Stimulated activated naive CD8-positive, alpha-beta T cell treated with anti-CD3 and anti-CD28 coated beads, Interleukin-15, Interleukin-2, amounts not matched to agents 100 ng/mL and 50 ng/mL, for 24 hours (primary cell): ENCODE results near the gene TELO2.

Experiments
- H3K27ac Mint-ChIP-seq: one replicate; pipeline ENCODE4 v1.8.0; 2021; ENCODE audit warnings: mild to moderate bottlenecking, mixed read lengths
- H3K27me3 Mint-ChIP-seq: one replicate; pipeline ENCODE4 v1.8.0; 2021; ENCODE audit warnings: mixed read lengths
- H3K36me3 Mint-ChIP-seq: one replicate; pipeline ENCODE4 v1.8.0; 2021; ENCODE audit warnings: low read depth, mixed read lengths
- H3K4me1 Mint-ChIP-seq: one replicate; pipeline ENCODE4 v1.8.0; 2021; ENCODE audit warnings: low read depth, mixed read lengths
- H3K4me3 Mint-ChIP-seq: one replicate; pipeline ENCODE4 v1.8.0; 2021; ENCODE audit warnings: mild to moderate bottlenecking, mixed read lengths
- H3K9me3 Mint-ChIP-seq: one replicate; pipeline ENCODE4 v1.8.0; 2021; ENCODE audit warnings: mixed read lengths

The TELO2 gene

DNA sequence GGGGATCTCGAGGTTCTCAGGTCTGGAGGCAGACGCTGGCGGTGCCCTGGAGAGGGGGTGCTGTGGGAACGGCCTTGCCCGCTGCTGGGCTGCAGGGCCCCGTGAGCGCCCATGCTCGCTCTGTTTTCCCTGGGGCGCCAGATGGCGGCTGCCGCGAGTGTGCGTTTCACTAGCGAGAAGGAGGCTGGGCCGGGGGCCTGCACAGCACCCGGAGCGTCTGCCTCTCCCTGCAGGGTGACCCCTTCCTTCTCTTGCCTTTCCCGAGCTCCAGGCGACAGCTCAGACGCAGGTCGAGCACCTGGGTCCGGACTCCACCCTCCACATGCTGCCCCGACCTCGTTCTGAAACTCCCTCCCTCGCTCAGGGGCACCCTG, 2.7 kb downstream of the TELO2 start:
- H3K9me3 Mint-ChIP-seq: no peaks in the 10 kb centered on the region
- H3K27ac Mint-ChIP-seq: no peak overlapping the region
- peaks cover 25% of the 10 kb centered on the region for H3K4me1 Mint-ChIP-seq
- no peak overlapping the region for H3K4me3 Mint-ChIP-seq
- peaks cover 13% of the 10 kb centered on the region for H3K36me3 Mint-ChIP-seq
- H3K27me3 Mint-ChIP-seq: no peaks in the 10 kb centered on the region

DNA sequence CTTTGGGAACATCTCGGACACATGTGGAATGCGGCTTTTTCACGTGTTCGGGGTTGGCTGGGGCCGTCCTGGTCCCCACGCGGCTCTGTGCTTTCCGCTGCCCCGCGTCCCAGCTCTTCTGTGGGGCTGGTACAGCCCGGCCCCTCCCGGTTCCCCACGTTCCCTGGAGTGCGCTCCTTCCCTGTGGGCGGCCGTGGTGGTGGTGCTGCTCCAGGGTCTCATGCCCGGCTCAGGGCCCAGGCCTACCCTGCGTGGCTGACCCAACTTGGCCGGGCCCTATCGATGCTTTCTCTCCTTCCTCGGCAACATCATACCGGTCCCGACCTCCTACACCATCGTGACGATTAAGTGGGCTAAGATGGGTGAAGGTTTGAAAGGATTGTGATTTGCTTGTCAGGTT, 3.3 kb downstream of the TELO2 start:
- H3K27ac Mint-ChIP-seq: no peak overlapping the region

DNA sequence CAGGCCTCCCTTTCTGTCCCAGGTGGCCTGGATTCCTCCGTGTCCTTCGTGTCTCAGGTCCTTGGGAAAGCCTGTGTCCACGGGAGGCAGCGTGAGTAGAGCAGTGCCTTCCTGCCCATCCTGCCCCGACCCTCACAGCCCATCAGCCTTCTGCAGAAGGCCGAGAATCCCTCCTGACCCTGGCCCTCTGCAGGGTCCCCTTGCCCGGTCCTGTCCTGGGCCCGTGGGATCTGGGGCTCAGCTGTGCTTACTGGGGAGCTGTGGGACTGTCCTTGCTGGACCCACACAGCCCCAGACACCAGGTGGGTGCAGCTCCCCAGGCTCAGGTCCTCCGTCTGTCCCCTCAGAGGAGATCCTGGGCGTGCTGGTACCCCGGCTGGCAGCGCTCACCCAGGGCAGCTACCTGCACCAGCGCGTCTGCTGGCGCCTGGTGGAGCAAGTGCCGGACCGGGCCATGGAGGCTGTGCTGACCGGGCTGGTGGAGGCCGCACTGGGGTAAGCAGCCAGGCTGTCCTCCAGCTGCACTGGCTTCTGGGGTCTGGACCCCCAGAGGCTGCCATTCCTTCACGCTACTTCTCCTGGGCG, 3.9 kb downstream of the TELO2 start:
- H3K4me1 Mint-ChIP-seq: peaks cover 25% of the 10 kb centered on the region
- no peak overlapping the region for H3K4me3 Mint-ChIP-seq
- H3K9me3 Mint-ChIP-seq: no peaks in the 10 kb centered on the region
- H3K36me3 Mint-ChIP-seq: peaks cover 19% of the 10 kb centered on the region
- no peaks in the 10 kb centered on the region for H3K27me3 Mint-ChIP-seq
- H3K27ac Mint-ChIP-seq: no peak overlapping the region

More for the DNA sequence above, 3.3 kb downstream of the TELO2 start:
- Mint-ChIP-seq H3K27me3 (no peaks in the 10 kb centered on the region), H3K36me3 (peaks cover 14% of the 10 kb centered on the region), H3K4me1 (peaks cover 25% of the 10 kb centered on the region), H3K4me3 (no peak overlapping the region), H3K9me3 (no peaks in the 10 kb centered on the region)

DNA sequence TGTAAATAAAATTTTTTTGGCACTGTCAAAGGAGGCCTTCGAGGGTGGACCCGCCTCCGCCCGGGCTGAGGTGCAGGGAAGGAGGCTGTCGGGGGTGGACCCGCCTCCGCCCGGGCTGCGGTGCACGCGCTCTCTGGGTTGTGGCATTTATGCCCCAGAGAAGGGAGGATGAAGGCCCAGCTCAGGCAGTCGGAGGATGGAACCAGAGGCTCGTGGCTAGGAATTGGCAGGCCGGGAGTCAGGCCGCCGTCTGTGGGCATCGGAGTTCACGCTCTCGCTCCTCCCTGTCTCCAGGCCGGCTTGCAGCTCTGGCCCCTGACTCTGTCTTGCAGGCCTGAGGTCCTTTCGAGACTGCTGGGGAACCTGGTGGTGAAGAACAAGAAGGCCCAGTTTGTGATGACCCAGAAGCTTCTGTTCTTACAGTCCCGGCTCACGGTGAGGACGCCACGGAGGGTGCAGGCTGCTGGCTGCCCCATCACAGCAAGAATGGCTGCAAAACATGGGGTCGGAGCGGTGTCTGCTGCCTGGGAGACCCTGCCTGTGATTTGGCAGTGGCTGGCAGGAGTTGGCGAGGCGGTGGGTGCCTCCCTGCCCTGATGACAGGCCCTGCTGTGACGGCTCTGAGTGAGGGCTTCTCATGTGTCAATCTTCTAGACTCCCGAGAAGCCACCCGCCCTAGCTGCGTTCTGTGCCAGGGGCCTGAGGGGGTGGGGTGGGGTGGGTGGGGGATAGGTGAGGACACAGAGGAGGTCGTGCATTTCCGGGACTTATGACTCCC, 5.9 kb downstream of the TELO2 start:
- H3K27ac Mint-ChIP-seq: no peak overlapping the region
- H3K4me3 Mint-ChIP-seq: no peak overlapping the region
- peaks cover 30% of the 10 kb centered on the region for H3K36me3 Mint-ChIP-seq
- H3K27me3 Mint-ChIP-seq: no peaks in the 10 kb centered on the region
- H3K9me3 Mint-ChIP-seq: no peaks in the 10 kb centered on the region
- H3K4me1 Mint-ChIP-seq: peaks cover 12% of the 10 kb centered on the region

DNA sequence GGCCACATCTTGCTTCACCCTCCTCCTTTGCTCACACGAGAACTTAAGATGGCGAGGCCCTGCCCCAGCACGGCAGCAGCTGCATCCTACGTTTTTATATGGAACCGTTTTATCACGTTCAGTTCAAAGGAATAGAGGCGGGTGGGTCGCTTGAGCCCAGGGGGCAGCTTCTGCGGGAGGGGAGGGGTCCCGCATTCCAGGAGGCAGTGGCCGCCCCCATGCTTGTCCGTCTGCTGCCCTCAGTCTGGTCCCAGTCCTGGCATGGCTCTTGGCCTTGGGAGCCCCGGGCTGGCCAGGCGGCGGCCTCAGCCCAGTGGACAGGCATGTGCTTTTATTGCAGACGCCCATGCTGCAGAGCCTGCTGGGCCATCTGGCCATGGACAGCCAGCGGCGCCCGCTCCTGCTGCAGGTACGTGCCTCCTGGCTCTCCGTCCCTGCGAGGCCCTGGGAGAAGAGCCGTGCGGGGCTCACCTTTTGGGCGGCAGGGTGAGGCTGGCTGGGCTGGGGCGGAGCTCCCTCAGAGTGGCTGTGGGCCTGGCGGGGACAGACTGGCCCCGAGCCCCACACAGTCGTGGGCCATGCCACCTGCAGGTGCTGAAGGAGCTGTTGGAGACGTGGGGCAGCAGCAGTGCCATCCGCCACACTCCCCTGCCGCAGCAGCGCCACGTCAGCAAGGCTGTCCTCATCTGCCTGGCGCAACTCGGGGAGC, 6.8 kb downstream of the TELO2 start:
- no peak overlapping the region for H3K27ac Mint-ChIP-seq
- peaks cover 30% of the 10 kb centered on the region for H3K36me3 Mint-ChIP-seq
- no peaks in the 10 kb centered on the region for H3K27me3 Mint-ChIP-seq
- peaks cover 3% of the 10 kb centered on the region for H3K4me1 Mint-ChIP-seq
- H3K4me3 Mint-ChIP-seq: no peak overlapping the region
- no peaks in the 10 kb centered on the region for H3K9me3 Mint-ChIP-seq

DNA sequence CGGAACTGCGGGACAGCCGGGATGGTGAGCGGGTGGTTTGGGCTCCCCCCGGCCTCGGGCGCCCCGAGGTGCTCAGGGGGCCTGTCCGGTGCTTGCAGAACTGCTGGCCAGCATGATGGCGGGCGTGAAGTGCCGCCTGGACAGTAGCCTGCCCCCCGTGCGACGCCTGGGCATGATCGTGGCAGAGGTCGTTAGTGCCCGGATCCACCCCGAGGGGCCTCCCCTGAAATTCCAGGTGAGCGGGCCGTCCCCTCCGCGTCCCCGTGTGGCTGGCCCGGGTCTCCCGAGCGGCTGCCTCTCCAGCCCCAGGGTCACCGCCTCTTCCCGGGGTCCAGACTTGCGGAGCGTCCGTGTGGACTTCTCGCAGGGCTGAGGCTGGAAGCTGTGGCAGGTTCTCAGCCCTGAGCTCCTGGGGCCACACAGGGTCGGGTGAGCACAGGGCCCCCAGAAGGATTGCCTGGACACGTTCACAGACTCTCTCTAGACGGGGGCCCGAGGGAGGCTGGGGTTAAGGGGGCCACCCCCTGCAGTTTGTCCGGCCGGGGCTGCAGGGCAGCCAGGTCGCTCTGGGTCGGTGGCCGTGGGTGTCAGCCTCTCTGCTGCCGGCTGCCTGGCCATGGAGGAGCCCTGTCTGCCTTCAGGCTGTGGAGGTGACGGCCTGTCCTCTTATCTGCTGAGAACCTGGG, 7.4 kb downstream of the TELO2 start:
- no peaks in the 10 kb centered on the region for H3K9me3 Mint-ChIP-seq
- H3K4me1 Mint-ChIP-seq: no peaks in the 10 kb centered on the region
- H3K27me3 Mint-ChIP-seq: no peaks in the 10 kb centered on the region
- H3K27ac Mint-ChIP-seq: no peak overlapping the region
- peaks cover 30% of the 10 kb centered on the region for H3K36me3 Mint-ChIP-seq
- H3K4me3 Mint-ChIP-seq: no peak overlapping the region

DNA sequence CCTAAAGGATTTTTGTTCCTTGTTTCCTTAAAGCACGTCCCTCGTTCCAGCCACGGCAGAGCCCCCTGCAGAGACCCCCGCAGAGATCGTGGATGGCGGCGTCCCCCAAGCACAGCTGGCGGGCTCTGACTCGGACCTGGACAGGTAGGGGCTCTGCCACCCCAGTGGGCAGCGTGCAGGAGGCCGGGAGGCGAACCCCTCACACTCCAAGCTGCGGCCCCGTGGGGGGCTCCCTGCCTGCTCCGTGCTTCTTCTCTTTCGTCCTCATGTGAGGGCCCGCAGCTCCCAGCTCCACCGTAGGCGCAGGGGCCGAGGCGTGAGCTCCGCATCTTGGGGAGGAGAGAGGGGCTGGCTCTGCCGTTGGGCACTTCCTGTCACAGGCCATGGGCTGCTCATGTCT, 8.5 kb downstream of the TELO2 start:
- Mint-ChIP-seq H3K27me3 (no peaks in the 10 kb centered on the region), H3K4me3 (no peak overlapping the region), H3K9me3 (no peaks in the 10 kb centered on the region), H3K36me3 (peaks cover 28% of the 10 kb centered on the region), H3K4me1 (no peaks in the 10 kb centered on the region), H3K27ac (no peak overlapping the region)

DNA sequence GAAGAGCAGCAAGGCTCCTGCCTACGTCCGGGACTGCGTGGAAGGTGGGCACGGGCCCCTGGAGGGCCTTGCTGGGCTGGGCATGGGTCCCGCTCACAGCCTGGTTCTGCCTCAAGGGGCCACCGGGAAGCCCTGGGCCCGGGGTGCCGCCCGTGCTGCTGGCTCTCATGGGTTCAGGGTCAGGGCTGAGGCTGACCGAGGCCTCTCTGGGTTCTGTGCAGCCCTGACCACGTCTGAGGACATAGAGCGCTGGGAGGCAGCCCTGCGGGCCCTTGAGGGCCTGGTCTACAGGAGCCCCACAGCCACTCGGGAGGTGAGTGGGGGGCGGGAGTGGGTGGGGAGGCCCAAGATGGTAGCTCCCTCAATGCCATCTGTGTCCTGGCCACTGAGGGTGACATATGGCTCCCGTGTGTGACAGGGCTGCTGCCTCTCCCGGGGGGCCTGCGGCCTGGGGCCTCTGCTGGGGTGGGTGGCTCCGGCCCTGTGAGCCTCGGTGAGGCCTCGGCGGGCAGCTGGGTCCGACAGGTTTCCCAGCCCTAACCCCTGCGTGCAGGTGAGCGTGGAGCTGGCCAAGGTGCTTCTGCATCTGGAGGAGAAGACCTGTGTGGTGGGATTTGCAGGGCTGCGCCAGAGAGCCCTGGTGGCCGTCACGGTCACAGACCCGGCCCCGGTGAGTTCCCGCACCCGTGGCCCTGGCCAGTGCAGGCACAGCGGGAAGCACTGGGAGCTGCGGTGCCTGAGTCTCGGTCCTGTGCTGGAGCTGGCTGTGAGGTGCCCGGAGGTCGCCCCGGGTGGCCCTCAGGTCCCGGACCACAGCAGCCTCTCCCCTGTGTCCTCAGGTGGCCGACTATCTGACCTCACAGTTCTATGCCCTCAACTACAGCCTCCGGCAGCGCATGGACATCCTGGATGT, 9.2 kb downstream of the TELO2 start:
- Mint-ChIP-seq H3K36me3 (peaks cover 26% of the 10 kb centered on the region), H3K9me3 (no peaks in the 10 kb centered on the region), H3K4me1 (no peaks in the 10 kb centered on the region), H3K4me3 (no peak overlapping the region), H3K27ac (no peak overlapping the region), H3K27me3 (no peaks in the 10 kb centered on the region)

DNA sequence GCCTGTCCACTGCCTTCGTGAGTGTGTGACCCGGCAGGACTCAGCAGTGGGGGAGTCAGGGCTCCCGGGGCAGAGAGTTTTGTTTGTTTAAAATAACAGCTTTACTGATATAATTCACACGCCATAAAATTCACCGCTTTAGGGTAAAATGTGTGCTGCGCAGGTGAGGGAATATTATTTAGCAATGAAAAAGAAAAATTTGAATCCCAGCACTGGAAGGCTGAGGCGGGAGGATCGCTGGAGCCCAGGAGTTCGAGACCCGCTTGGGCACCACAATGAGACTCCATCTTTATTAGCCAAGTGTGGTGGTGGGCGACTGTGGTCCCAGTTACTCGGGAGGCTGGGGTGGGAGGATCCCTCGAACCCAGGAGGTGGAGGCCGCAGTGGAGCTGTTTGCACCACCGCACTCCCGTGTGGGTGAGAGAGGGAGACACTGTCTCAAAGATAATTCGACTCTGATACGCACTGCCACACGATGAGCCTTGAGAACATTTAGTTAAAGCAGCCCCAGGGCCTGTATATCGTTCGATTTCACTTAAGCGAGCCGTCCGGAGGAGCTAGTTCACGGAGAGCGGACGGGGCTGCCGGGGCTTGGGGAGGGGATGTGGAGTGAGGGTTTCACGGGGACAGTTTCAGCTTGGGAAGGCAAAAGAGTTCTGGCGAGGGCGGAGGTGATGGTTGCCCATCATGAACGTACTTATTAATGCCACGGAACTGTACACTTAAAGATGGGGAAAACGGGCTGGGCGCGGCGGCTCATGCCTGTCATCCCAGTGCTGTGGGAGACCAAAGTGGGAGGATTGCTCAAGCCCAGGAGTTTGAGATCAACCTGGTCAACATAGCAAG, 10.2 kb downstream of the TELO2 start:
- Mint-ChIP-seq H3K36me3 (peaks cover 30% of the 10 kb centered on the region), H3K9me3 (no peaks in the 10 kb centered on the region), H3K4me3 (no peak overlapping the region), H3K27me3 (no peaks in the 10 kb centered on the region), H3K27ac (no peak overlapping the region), H3K4me1 (no peaks in the 10 kb centered on the region)

DNA sequence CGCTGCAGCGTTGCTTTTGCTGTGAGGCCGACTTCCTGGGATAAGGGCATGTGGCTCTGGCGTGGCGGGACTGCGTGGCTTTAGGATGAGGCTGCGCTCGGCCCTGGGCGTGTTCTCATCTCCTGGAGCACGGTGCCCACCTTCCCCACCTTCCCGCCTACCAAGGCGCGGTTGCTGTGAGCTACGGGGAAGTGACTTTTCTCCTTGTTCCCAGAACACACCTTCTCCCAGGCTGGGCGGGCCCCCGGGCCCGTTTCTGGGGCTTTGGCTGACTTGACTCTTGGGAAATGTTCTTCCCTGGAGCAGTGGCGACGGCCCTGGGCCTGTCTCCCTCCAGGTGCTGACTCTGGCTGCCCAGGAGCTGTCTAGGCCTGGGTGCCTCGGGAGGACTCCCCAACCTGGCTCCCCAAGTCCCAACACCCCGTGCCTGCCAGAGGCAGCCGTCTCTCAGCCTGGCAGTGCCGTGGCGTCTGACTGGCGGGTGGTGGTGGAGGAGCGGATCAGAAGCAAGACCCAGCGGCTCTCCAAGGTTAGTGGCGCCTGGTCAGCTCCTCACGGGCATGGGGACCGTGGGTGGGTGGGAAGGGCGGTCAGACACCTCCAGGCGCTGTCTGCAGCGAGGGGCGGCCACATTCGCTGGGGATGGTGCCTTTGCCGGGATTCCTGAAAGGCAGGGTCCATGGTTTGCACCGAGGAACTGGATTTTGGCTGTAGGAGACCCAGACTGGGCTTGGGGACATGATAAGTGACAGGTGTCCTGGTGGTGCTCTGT, 12.1 kb downstream of the TELO2 start:
- peaks cover 25% of the 10 kb centered on the region for H3K36me3 Mint-ChIP-seq
- no peaks in the 10 kb centered on the region for H3K27me3 Mint-ChIP-seq
- H3K9me3 Mint-ChIP-seq: no peaks in the 10 kb centered on the region
- H3K27ac Mint-ChIP-seq: no peak overlapping the region
- H3K4me3 Mint-ChIP-seq: no peak overlapping the region
- H3K4me1 Mint-ChIP-seq: no peaks in the 10 kb centered on the region

DNA sequence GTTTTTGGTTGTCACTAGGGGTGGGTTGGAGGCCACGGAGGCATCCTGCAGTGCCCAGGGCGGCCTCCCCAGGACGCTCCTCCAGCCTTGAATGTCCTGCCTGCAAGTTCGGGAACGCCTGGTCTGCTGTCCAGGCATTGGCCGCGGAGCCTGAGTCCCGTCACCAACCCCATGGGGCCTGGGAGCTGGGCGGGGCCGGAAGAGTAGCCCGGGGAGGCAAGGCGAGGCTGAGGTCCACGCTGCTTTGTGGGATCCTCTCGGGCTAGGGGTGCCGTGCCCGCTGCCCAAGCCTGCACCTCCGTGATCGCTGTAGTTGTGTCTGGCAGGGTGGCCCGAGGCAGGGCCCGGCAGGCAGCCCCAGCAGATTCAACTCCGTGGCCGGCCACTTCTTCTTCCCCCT, 12.8 kb downstream of the TELO2 start:
- Mint-ChIP-seq H3K4me3 (no peak overlapping the region), H3K27me3 (no peaks in the 10 kb centered on the region), H3K27ac (no peak overlapping the region), H3K9me3 (no peaks in the 10 kb centered on the region), H3K4me1 (no peaks in the 10 kb centered on the region), H3K36me3 (peaks cover 25% of the 10 kb centered on the region)

DNA sequence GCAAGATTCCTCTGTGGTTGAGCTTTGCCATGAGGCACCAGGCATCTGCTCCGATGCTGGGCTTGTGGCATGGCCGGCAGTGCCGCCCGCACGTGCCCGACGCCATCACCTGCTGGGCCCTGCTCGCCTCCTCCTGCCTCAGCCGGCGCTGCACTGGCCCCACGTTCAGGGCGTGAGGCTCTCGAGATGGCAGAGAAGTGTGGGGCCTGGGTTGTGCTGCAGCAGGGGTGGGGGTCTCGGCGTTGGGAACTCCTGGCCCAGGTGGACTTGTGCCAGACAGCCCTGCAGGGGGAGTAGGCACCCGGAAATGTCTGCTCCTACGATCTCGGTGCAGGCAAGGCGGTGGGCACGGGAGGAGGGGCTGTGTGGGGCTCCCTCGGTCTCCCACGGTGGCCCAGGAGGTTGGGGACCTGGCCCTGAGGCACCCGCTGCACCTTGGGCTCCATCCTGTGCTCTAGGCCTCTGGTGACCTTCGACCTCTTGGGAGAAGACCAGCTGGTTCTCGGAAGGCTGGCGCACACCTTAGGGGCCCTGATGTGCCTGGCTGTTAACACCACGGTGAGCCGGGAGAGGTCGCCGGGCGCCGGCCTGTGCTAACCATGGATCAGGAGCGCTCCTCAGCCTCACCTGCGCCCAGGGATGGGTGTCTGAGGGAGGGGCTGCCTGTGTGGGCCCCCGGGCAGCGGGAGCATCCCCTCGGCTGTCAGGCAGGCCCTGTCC, 13.5 kb downstream of the TELO2 start:
- Mint-ChIP-seq H3K27ac (no peak overlapping the region), H3K27me3 (no peaks in the 10 kb centered on the region), H3K9me3 (no peaks in the 10 kb centered on the region), H3K4me3 (no peak overlapping the region), H3K4me1 (no peaks in the 10 kb centered on the region), H3K36me3 (peaks cover 22% of the 10 kb centered on the region)
